GM12878 (cell line): ENCODE measurements around the gene EIF4B. TPM values are rescaled to one million over a fixed set of nuclear protein-coding genes. Genes with fewer than 3 reads are reported as not detected.

ENCODE experiments used
- ASH2L ChIP-seq: fragments of 300-600, 200-600 bp; sonication (generic); IDR thresholded peaks from 2 replicates; pipeline ENCODE4 v1.6.1; 2017; ENCODE audit warnings: low read depth, mild to moderate bottlenecking, borderline replicate concordance
- ATF3 ChIP-seq: IDR thresholded peaks from 2 replicates; pipeline ENCODE4 v1.6.1; 2011; ENCODE audit warnings: low read depth, mild to moderate bottlenecking, low read length, moderate library complexity, borderline replicate concordance; ENCODE audit errors: extremely low read depth
- BMI1 ChIP-seq: fragments of 450-650 bp; IDR thresholded peaks from 2 replicates; pipeline ENCODE4 v1.6.1; 2016; ENCODE audit warnings: mild to moderate bottlenecking, moderate library complexity, borderline replicate concordance
- CUX1 ChIP-seq: IDR thresholded peaks from 2 replicates; pipeline ENCODE4 v1.6.1; 2012; ENCODE audit warnings: improper control_type of control experiment, low read depth, low read length; ENCODE audit not compliant: insufficient replicate concordance
- DPF2 ChIP-seq: fragments of 450-650 bp; IDR thresholded peaks from 2 replicates; pipeline ENCODE4 v1.6.1; 2017; ENCODE audit warnings: mild to moderate bottlenecking
- E4F1 ChIP-seq: fragments of 450-650 bp; IDR thresholded peaks from 2 replicates; pipeline ENCODE4 v1.6.1; 2018; ENCODE audit warnings: borderline replicate concordance, mild to moderate bottlenecking; ENCODE audit not compliant: partially characterized antibody
- POLR2A ChIP-seq: IDR thresholded peaks from 2 replicates; pipeline ENCODE4 v1.6.1; 2011; ENCODE audit warnings: low read depth, mild to moderate bottlenecking, low read length
- RUNX3 ChIP-seq: IDR thresholded peaks from 2 replicates; pipeline ENCODE4 v1.6.1; 2012; ENCODE audit warnings: low read length, inconsistent platforms
- TAF1 ChIP-seq: IDR thresholded peaks from 2 replicates; pipeline ENCODE4 v1.6.1; 2011; ENCODE audit warnings: mild to moderate bottlenecking, low read depth, low read length, borderline replicate concordance
- TCF7 ChIP-seq: IDR thresholded peaks from 2 replicates; pipeline ENCODE4 v1.6.1; 2014; ENCODE audit warnings: antibody characterized with exemption, borderline replicate concordance
- ZBTB11 ChIP-seq: fragments of 450-650 bp; formaldehyde crosslinking; IDR thresholded peaks from 2 replicates; pipeline ENCODE4 v1.5.0; 2022; ENCODE audit warnings: mild to moderate bottlenecking, missing genetic modification characterization
- ZNF207 ChIP-seq: fragments of 450-650 bp; IDR thresholded peaks from 2 replicates; pipeline ENCODE4 v1.6.1; 2014; ENCODE audit warnings: antibody characterized with exemption, mild to moderate bottlenecking, borderline replicate concordance
- polyA plus RNA-seq, 11 experiments: library from polyadenylated mRNA; depleted of rRNA in 4 of 11; unstranded in 6 of 11; stranded (reverse) in 5 of 11; fragments of >200 nt; fragmentation: Nextera tagmentation in 4 of 11; fragmentation: Illumina TruSeq in 1 of 11; extraction: Ambion mirVana in 4 of 11; extraction: Trizol in 1 of 11; gene quantifications; 1 replicate in 1 of 11; 2 replicates in 10 of 11; pipeline versions ENCODE4 v1.2.1 to v1.2.3, GENCODE V29; 2011 to 2016; ENCODE audit warnings: inconsistent platforms in 2 of 11, missing spikeins in 2 of 11, low read depth in 1 of 11
- total RNA-seq, 4 experiments: library from RNA; depleted of rRNA in 3 of 4; stranded (reverse); fragments of >200 nt in 3 of 4; fragmentation: Illumina TruSeq in 1 of 4; extraction: Trizol in 1 of 4; gene quantifications; 2 replicates each; pipeline versions ENCODE4 v1.2.1 to v1.2.3, GENCODE V29; 2013 to 2021
- TF ChIP-seq, protein P1 (sequence below): fragments of 450-650 bp; IDR thresholded peaks from 2 replicates; pipeline ENCODE4 v1.6.1; 2016; ENCODE audit warnings: mild to moderate bottlenecking

The EIF4B gene
- total and polyA plus RNA-seq, 10 of the 15 experiments (the other 5 are each of a cell fraction or from before 2014, with no cell fraction given), result 123 to 752 (median 431) TPM

- TF ChIP-seq CUX1 (no peak), ATF3 (peak; percentile 54; the same call in 1 of the 2 replicates), ZBTB11 (0 out of 2 replicates have a peak, but pooled peaks have one; percentile 14), BMI1 (0 out of 2 replicates have a peak, but pooled peaks have one; percentile 10), TCF7 (no peak), ZNF207 (peak; percentile 87), TAF1 (peak; percentile 91), RUNX3 (peak; percentile 18; the same call in 1 of the 2 replicates), ASH2L (0 out of 2 replicates have a peak, but pooled peaks have one; percentile 45), E4F1 (peak; percentile 98), POLR2A (peak; percentile 81), DPF2 (peak; percentile 56; the same call in 1 of the 2 replicates)
- TF ChIP-seq, protein P1, sequence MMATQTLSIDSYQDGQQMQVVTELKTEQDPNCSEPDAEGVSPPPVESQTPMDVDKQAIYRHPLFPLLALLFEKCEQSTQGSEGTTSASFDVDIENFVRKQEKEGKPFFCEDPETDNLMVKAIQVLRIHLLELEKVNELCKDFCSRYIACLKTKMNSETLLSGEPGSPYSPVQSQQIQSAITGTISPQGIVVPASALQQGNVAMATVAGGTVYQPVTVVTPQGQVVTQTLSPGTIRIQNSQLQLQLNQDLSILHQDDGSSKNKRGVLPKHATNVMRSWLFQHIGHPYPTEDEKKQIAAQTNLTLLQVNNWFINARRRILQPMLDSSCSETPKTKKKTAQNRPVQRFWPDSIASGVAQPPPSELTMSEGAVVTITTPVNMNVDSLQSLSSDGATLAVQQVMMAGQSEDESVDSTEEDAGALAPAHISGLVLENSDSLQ, result peak; percentile 91
Measured at GRCh38 chr12:53005986-53006809, at the start of gene EIF4B (continued).
